H4 (cell line): Measurements from ENCODE around the gene MTCL1. TPM values are rescaled to one million over a fixed set of nuclear protein-coding genes. Genes with fewer than 3 reads are reported as not detected.

Source experiments
- DNase-seq: peaks from one replicate; pipeline ENCODE4 v3.0.0-alpha.2; 2015; ENCODE audit warnings: low spot score
- total RNA-seq: library from RNA; depleted of rRNA; stranded (reverse); fragments of >200 nt; shearing (Covaris generic); gene quantifications from 2 replicates; pipeline ENCODE4 v1.2.3, GENCODE V29; 2014; rRNA removed

The MTCL1 gene
- total RNA-seq, 1 experiment from 2014 or later = 5.7 TPM

- no peak for DNase-seq
Observed at GRCh38 chr18:8860845-8861642, 155.7 kb downstream of the MTCL1 start.

- DNase-seq = no peak
Observed at GRCh38 chr18:8863427-8863826, 158.1 kb downstream of the MTCL1 start.

- no peak for DNase-seq
Observed at GRCh38 chr18:8865934-8866333, 160.6 kb downstream of the MTCL1 start.

- DNase-seq = no peak
Observed at GRCh38 chr18:8866679-8867078, 161.3 kb downstream of the MTCL1 start.

GRCh38 chr18:8868276-8868675 lies 162.9 kb downstream of the MTCL1 start:
- no peak for DNase-seq

- DNase-seq = no peak
Observed at GRCh38 chr18:8868779-8869415, 163.5 kb downstream of the MTCL1 start.

- DNase-seq = no peak
Observed at GRCh38 chr18:8869696-8870095, 164.3 kb downstream of the MTCL1 start.

GRCh38 chr18:8870528-8870927 lies 165.2 kb downstream of the MTCL1 start:
- no peak for DNase-seq

- DNase-seq = no peak
Observed at GRCh38 chr18:8871489-8871888, 166.1 kb downstream of the MTCL1 start.

GRCh38 chr18:8874872-8875271 lies 169.5 kb downstream of the MTCL1 start:
- DNase-seq = no peak

GRCh38 chr18:8876887-8877286 lies 171.5 kb downstream of the MTCL1 start:
- DNase-seq = no peak

GRCh38 chr18:8881103-8881502 lies 175.7 kb downstream of the MTCL1 start:
- DNase-seq = no peak

Other genes starting within 250 kb of the MTCL1 start
- gene RAB12, start 96.1 kb upstream of the MTCL1 start, total RNA-seq = 68.4 and 71.5 TPM in 2 replicates